ENCODE data around the gene ATP2A3. TPM values are rescaled to one million over a fixed set of nuclear protein-coding genes. Genes with fewer than 3 reads are reported as not detected.

Gene ATP2A3
- total RNA-seq, 1 donor from 2014 or later: under 0.01 TPM

DNA sequence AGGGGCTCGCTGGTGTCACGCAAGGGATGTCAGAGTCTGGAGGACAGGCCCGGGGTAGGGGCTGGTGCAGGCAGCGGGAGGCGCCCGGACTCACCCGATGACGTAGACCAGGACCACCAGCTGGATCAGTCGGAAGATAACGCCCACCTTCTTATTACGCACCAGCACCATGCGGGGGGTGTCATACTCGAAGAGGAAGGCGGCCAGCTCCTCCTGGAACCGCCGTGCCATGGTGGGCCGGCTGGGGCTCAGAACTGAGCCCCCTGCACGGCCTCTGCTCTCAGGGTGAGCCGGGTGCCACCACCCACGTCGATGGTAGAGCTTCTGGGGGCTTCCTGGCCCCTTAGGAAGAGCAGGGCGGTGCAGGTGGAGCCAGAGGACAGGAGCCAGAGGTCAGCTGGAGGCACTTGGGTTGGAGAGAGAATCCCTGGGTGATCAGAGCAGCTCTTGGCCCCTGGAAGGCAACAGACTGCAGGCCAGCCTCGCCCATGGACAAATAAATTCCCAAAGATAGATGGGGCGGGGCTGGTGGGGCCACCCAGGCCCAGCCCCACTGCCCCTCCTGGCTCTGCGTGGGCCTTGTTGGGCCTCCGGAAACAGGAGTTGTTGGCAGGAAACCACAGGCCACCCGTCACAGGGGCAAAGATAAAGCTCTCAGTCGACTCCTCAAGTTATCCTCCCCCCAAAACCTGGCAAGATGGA, 48.1 kb downstream of the ATP2A3 start, which contains the start of gene P2RX1:
Gene P2RX1, minus strand, starts transcription at position 471 of the 702 bp plus-strand sequence. Its CDS starts 240 bp downstream, at position 231.
- FAIRE-seq: no peak
- Histone ChIP-seq H3K36me3 (ENCODE audit: control insufficient read depth, insufficient read depth, low read length) (no peaks in the 10 kb centered on the region), H3K27me3 (ENCODE audit: control insufficient read depth, insufficient read depth, low read length) (peaks cover 2% of the 10 kb centered on the region), H3K4me3 (ENCODE audit: low read depth, low read length) (no peak within 1 kb of the TSS)
- no peak for TF ChIP-seq CTCF (IDR thresholded peaks at IDR 0.05; ENCODE audit: insufficient read depth, low read length, severe bottlenecking)
- no peak for DNase-seq (ENCODE audit: low read depth)

GRCh38 chr17:3915581-3915994, 48.6 kb downstream of the ATP2A3 start:
- no peak for TF ChIP-seq CTCF (IDR thresholded peaks at IDR 0.05; ENCODE audit: insufficient read depth, low read length, severe bottlenecking)
- no peaks in the 10 kb centered on the region for H3K36me3 ChIP-seq (ENCODE audit: control insufficient read depth, insufficient read depth, low read length)
- DNase-seq (ENCODE audit: low read depth) (no peak), FAIRE-seq (no peak)
- no peak overlapping the region for H3K4me3 ChIP-seq (ENCODE audit: low read depth, low read length)
- H3K27me3 ChIP-seq (ENCODE audit: control insufficient read depth, insufficient read depth, low read length): peaks cover 2% of the 10 kb centered on the region

- DNase-seq (ENCODE audit: low read depth): no peak
- FAIRE-seq: no peak
- peaks cover 2% of the 10 kb centered on the region for H3K27me3 ChIP-seq (ENCODE audit: control insufficient read depth, insufficient read depth, low read length)
- H3K4me3 ChIP-seq (ENCODE audit: low read depth, low read length): no peak overlapping the region
- no peaks in the 10 kb centered on the region for H3K36me3 ChIP-seq (ENCODE audit: control insufficient read depth, insufficient read depth, low read length)
- TF ChIP-seq CTCF (IDR thresholded peaks at IDR 0.05; ENCODE audit: insufficient read depth, low read length, severe bottlenecking): no peak
These were observed 49.9 kb downstream of the ATP2A3 start for GRCh38 chr17:3914312-3914670.

- DNase-seq (ENCODE audit: low read depth) (peak; percentile 53), FAIRE-seq (peak; percentile 7)
- TF ChIP-seq CTCF (IDR thresholded peaks at IDR 0.05; ENCODE audit: insufficient read depth, low read length, severe bottlenecking): peak; percentile 100
- no peaks in the 10 kb centered on the region for H3K36me3 ChIP-seq (ENCODE audit: control insufficient read depth, insufficient read depth, low read length)
- H3K4me3 ChIP-seq (ENCODE audit: low read depth, low read length): no peak overlapping the region
- H3K27me3 ChIP-seq (ENCODE audit: control insufficient read depth, insufficient read depth, low read length): peaks cover 2% of the 10 kb centered on the region
These were observed 50.5 kb downstream of the ATP2A3 start for GRCh38 chr17:3913531-3914311.

GRCh38 chr17:3912827-3913226, 51.4 kb downstream of the ATP2A3 start:
- H3K36me3 ChIP-seq (ENCODE audit: control insufficient read depth, insufficient read depth, low read length): no peaks in the 10 kb centered on the region
- no peak for DNase-seq (ENCODE audit: low read depth)
- no peak for TF ChIP-seq CTCF (IDR thresholded peaks at IDR 0.05; ENCODE audit: insufficient read depth, low read length, severe bottlenecking)
- FAIRE-seq: no peak
- H3K27me3 ChIP-seq (ENCODE audit: control insufficient read depth, insufficient read depth, low read length): peaks cover 2% of the 10 kb centered on the region
- no peak overlapping the region for H3K4me3 ChIP-seq (ENCODE audit: low read depth, low read length)
